ENCODE measurements around the gene CHKA.

CHKA gene

GRCh38 chr11:68142441-68143309 lies 21.5 kb upstream of the CHKA start:
- no peak for DNase-seq

GRCh38 chr11:68142028-68142412 lies 20.8 kb upstream of the CHKA start:
- no peak for DNase-seq

DNA sequence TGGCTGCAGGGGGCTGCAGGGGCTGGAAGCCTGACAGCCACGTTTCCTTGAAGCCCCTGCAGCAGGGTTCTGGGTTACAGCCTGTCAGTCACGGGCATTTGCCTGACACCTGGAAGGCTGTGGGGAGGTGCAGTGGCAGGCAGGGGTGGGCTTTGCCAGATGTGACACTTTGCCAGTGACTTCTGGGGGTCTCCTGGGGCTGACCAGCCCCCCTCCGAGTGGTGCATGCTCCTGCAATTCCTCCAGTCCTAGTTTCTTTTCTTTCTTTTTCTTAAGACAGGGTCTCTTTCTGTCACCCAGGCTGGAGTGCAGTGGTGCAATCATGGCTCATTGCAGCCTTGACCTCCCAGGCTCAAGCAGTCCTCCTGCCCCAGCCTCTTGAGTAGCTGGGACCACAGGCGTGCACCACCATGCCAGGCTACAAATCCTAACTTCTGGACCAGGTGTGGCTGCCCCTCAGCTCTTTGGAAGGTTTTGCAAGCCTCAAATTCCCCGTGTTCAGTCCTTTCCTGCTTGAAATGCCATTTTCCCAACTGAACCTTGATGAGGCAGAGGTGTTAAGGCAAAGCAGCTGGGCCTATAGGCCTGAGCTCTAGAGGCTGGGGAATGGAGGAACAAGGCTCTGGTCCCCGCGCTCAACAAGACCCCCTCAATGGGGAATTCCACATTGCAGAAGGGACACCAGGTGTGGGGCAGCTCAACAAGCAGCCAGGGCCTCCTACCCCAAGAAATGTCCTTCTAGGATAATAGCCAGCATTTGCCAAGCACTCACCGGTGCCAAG lies 20.2 kb upstream of the CHKA start:
- no peak for DNase-seq

DNA sequence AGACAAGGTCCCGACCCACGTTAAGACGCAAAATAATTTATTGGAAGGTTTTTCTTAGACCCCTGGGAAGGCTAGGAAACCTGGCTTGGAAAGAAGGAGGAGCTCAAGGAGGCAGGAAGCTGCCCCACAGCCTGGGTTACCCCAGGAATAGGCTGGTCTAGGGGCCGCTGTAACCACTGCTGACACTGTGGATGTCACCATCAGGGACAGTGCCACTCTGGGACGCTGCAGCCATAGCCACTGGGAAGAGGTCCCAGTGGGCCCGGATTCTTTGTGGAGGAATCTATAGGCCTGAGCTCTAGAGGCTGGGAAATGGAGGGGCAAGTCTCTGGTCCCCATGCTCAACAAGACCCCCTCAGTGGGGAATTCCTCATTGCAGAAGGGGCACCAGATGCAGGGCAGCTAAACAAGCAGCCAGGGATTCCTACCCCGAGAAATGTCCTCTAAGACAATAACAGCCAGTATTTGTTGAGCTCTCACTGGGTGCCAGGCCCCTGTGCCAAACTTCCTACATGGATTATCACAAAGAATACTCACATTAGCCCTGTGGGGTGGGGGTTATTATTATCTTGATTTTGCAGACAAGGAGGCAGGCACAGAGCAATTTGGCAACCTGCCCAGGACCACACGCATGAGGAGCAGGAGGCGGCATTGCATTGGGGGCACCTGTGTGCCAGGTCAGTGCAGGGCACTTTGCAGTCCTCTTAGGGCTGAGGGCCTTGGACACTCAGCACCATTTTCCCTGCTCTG lies 19.5 kb upstream of the CHKA start:
- no peak for DNase-seq

- DNase-seq: no peak
Observed at GRCh38 chr11:68138237-68138636, 17.0 kb upstream of the CHKA start.

- no peak for DNase-seq
Observed at GRCh38 chr11:68137833-68138232, 16.6 kb upstream of the CHKA start.

DNA sequence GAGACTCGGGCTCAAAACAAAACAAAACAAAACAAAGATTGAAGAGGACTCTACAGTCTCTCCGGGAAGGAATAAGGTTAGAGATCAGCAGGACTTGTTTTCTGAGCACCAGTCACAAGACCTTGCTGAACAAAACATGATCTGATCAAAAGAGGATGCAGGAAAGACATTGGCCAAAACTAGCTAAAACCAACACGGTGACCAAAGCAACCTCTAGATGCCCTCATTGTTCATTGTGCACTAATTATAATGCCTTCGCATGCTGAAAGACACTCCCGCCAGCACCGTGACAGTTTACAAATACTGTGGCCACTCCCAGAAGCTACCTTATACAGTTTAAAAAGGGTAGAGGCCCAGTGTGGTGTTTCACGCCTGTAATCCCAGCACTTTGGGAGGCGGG lies 15.7 kb upstream of the CHKA start:
- no peak for DNase-seq

DNA sequence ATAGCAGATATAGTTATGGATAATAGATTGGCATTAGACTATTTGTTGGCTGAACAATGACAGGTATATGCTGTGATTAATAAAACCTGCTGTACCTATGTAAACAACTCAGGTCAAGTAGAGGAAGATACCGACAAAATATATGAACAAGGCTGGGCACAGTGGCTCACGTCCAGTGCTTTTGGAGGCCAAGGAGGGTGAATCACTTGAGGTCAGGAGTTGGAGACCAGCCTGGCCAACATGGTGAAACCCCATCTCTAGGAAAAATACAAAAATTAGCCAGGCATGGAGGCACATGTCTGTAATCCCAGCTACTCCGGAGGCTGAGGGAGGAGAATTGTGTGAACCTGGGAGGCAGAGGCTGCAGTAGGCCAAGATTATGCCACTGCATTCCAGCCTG lies 14.0 kb upstream of the CHKA start:
- DNase-seq: no peak

- no peak for DNase-seq
Observed at GRCh38 chr11:68133761-68134160, 12.6 kb upstream of the CHKA start.

- no peak for DNase-seq
Observed at GRCh38 chr11:68130121-68130520, 8.9 kb upstream of the CHKA start.

GRCh38 chr11:68128682-68129327 lies 7.6 kb upstream of the CHKA start:
- DNase-seq: no peak

DNA sequence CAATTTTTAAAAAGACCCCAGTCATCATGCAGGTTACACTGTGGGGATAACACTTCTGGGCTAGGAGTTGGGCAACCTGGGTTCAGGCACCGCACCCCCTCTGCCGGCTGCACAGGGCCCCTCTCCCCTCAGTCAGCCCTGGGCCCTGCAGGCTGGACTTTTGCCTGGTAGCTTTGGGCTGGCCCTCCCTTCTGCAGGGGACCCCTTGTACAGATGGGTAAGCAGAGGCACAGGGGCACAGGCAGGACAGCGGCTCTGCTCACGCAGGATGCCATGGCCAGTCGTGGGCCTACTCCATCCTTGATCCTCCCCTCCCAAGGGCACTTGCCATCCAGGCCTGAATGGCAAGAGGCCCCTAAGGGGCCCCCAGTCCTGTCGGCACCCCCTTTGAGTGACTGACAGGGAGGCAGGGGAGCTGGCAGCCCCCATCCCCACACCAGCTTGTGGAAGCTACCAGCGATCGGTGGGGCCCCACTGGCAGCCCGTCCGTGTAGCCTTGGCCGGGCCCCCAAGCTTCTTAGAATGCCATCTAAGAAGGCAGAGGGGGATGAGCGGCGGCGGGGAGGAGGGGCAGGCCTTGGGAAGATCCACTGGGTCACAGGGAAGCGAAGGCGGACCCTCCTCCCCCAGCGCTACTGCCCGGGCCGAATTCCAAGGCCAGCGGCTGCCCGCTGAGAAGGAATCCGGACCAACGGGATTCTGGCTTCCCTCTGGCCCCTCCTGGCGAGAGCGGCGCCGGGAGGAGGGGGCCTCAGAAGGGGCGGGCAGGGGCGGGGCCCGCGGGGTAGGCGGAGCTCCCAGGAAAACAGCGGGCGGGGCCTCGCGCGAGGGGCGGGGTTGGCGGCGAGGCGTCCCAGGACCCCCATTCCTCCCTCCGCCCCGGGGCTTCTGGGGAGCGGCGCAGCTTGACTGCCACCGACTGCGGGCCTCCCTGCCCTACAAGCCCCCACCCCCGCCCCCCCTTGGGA lies 6.8 kb upstream of the CHKA start:
- DNase-seq: no peak

GRCh38 chr11:68125164-68125563 lies 4.0 kb upstream of the CHKA start:
- no peak for DNase-seq

GRCh38 chr11:68122936-68123539 lies 1.9 kb upstream of the CHKA start:
- DNase-seq: no peak

DNA sequence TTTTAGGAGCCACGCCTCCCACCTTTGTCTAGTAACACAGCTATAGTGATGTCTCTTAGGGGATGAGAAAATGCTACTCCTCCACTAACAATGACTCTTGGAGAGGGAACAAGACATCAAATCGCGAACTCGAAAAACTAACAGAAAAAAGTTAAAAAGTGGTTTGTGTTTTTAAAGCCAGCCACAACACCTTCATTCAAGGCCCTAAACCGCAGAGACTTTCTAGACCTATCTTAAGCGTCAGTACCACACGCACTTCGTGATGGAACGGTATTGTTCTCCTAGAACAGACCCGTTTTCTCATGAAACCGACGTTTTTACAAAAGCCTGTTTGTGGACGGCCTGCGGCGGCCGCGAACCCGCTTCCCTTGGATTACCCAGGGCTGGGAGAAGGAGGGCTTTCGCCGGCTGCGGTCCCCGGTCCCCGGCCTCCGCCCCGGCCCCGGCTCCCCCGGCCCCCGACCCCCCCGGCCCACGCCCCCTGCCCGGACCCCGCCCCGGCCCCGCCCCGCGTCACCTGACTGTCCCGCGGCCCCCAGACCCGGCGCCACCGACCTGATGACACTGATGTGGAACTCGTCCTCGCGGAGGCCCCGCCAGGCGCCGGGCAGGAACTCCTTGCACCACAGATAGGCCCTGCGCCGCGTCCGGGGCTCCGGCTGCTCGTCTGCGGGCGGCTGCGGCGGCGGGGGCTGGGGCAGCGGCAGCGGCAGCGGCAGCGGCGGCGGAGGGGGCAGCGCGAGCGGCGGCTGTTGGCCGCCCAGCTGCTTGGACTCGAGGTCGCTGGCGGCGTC lies 718 bp downstream of the CHKA start:
- DNase-seq: no peak

DNA sequence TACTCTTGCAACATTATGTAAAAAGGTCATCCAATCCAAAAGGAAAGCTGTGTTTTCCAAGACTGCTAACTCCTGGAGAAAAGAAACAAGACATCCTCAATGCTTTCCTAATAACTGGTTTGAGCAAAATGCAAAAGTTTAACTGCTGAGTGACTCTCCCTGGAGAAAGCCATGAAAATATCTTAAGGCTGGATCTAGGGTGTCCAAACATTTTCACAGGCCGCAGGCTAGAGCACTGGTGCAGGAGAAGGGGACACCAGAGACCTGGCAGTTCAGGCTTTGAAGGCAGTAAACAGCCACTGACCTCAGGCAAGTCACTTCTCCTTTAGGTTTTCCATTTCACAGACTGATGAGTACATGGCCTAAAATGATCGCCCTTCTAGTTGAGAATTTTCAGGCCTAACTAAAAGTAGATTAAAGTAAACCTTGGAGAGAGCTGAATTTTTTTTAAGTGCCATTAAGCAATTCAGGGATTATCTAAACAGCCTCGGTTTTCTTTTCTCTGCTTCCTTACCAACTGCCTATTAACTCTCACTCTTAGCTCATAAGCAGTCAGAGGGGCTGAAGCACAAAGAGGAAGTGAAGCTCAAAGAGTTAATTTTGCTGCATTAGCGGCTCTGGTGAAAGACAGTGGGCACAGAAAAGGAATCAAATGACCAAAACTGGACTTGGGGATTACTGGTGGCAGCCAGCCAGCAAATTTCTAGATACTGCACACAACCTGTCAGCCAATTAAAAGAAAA lies 2.3 kb downstream of the CHKA start:
- no peak for DNase-seq

- DNase-seq: no peak
Observed at GRCh38 chr11:68117853-68118470, 3.2 kb downstream of the CHKA start.

- DNase-seq: no peak
Observed at GRCh38 chr11:68116974-68117373, 4.2 kb downstream of the CHKA start.

DNA sequence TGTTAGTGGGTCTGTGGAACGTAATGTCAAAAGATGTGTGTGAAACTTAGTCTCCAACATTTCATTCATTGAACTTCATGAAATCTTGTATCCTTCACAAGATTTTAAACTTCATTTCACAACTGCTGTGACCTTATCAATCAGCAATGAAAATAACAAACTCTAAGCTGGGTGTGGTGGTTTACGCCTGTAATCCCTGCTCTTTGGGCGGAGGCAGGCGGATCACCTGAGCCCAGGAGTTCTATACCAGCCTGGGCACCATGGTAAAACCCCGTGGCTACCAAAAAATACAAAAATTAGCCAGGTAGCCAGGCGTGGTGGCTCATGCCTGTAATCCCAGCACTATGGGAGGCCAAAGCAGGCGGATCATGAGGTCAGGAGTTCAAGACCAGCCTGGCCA lies 5.1 kb downstream of the CHKA start:
- DNase-seq: no peak
